ENCODE results near the gene KRTAP2-1.

GRCh38 chr17:41001795-41002194 lies 45.3 kb downstream of the KRTAP2-1 start:
- TF ChIP-seq CTCF (conservative IDR thresholded peaks at IDR 0.05; ENCODE audit: low read length) (no peak), EZH2phosphoT487 (IDR thresholded peaks at IDR 0.05; ENCODE audit: borderline replicate concordance, low read depth, low read length) (no peak)
